Measurements from ENCODE around the gene NAA10. TPM values are rescaled to one million over a fixed set of nuclear protein-coding genes. Genes with fewer than 3 reads are reported as not detected.
A peak's percentile ranks its signal among the peaks of the same experiment; 100 is the strongest.

The NAA10 gene
- total RNA-seq, 6 donors from 2014 or later, result 30.7 to 116 (median 76.2) TPM

DNA sequence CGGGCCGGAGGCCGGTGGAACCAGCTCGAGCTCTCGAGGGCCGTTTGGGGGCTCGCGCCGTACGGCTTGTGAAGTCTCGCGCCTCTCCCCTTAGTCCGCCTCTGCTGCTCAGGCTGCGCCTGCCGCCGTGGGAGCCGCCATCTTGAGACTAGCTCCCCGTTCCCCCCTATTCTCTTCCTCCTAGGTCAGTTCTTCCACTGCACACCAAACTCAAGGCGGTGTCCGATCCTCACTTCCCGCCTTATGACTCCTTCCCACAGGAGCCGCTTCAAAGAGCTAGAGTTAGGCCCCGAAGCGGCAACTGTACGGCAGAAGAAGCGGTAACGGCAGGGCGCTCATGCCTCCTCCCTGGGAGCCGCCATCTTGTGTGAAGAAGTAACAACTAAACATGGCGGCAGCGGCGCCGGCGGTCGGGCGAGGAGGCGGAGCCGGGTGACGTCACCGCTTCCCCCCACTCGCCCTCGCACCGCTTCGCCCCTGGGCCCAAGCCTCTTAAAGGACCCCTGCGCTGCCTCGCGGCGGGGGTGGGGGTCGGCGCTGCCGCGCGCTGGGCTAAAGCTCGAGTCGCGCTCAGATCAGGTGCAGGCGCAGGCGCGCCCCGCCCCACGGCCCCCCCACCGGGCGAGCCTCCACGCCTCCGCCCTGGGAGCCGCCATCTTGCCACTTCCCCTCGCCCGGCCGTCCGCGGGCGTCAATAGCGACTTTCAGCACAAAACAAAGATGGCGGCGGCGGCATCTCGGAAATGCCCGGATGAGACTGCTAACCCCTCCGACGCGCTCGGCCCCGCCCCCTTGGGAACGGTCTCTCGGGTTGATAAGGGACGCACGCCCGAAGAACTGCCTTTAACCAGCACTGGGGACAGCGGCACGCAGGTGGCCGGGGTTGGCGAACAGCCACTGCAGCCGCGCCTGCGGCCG is 36.9 kb upstream of the NAA10 start, which contains the start of gene HCFC1:
Gene HCFC1, minus strand, starts transcription at position 369 of the 918 bp plus-strand sequence. CDS start 978 bp downstream, outside the sequence.
- peak; percentile 92 to 96 for DNase-seq
- peaks cover 0 to 10% (median 0%) of the 10 kb centered on the region in 4 donors for H3K9me3 ChIP-seq
- H3K4me3 ChIP-seq, result peak within 1 kb of the TSS; percentile 64 to 90 (median 75)
- peak; percentile 80 to 86 for ATAC-seq (ENCODE audit: low FRiP score in 2 of 2)
- WGBS, 2 donors, result 14% methylated on average over 69 of the region's 96 CpGs; no CpG with 5 or more reads in 1 of the 2 donors
- peaks cover 32 to 56% (median 38%) of the 10 kb centered on the region in 4 donors for H3K4me1 ChIP-seq
- peak within 1 kb of the TSS; percentile 95 to 100 (median 100) for H3K27ac ChIP-seq
- H3K27me3 ChIP-seq, result no peaks in the 10 kb centered on the region
- H3K36me3 ChIP-seq, result no peaks in the 10 kb centered on the region
- no peak for TF ChIP-seq EP300 (IDR thresholded peaks at IDR 0.05)
- TF ChIP-seq, protein P1, sequence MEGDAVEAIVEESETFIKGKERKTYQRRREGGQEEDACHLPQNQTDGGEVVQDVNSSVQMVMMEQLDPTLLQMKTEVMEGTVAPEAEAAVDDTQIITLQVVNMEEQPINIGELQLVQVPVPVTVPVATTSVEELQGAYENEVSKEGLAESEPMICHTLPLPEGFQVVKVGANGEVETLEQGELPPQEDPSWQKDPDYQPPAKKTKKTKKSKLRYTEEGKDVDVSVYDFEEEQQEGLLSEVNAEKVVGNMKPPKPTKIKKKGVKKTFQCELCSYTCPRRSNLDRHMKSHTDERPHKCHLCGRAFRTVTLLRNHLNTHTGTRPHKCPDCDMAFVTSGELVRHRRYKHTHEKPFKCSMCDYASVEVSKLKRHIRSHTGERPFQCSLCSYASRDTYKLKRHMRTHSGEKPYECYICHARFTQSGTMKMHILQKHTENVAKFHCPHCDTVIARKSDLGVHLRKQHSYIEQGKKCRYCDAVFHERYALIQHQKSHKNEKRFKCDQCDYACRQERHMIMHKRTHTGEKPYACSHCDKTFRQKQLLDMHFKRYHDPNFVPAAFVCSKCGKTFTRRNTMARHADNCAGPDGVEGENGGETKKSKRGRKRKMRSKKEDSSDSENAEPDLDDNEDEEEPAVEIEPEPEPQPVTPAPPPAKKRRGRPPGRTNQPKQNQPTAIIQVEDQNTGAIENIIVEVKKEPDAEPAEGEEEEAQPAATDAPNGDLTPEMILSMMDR (IDR thresholded peaks at IDR 0.05), result peak in 1 of 6 experiments; percentile 4
- TF ChIP-seq POLR2AphosphoS5 (IDR thresholded peaks at IDR 0.05), result peak; percentile 28 to 34
- peak in 3 of 4 donors; percentile 11 to 51 (median 18) for TF ChIP-seq POLR2A (IDR thresholded peaks at IDR 0.05)

DNA sequence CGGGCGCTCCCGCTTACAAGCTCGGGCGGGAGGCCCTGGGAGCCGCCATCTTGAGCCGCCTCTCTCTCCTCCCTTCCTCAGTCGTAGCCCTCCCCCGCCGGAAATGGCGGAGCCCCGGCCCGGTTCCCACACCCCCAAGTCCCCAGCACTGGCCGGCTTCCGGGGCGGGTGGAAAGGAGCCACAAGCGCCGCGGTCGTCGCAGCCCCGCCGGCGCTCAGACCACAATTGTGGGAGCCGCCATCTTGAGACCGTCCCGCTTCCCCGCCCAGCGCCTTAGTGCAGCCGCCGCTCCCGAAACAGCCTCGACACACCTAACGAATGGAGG is 36.2 kb upstream of the NAA10 start:
- Histone ChIP-seq H3K36me3 (no peaks in the 10 kb centered on the region), H3K27me3 (no peaks in the 10 kb centered on the region), H3K27ac (peak overlapping the region; percentile 95 to 100 (median 100)), H3K4me3 (peak overlapping the region; percentile 64 to 90 (median 75)), H3K4me1 (peaks cover 36 to 63% (median 45%) of the 10 kb centered on the region in 4 donors), H3K9me3 (peaks cover 0 to 10% (median 0%) of the 10 kb centered on the region in 4 donors)
- WGBS, 2 donors, result 13% methylated on average over 18 of the region's 34 CpGs; no CpG with 5 or more reads in 1 of the 2 donors
- TF ChIP-seq POLR2AphosphoS5 (IDR thresholded peaks at IDR 0.05) (peak; percentile 35 to 50), EP300 (IDR thresholded peaks at IDR 0.05) (no peak), POLR2A (IDR thresholded peaks at IDR 0.05) (peak in 2 of 4 donors; percentile 49 to 75)
- TF ChIP-seq, protein P1 (IDR thresholded peaks at IDR 0.05), result no peak
- peak; percentile 92 to 95 for DNase-seq
- peak; percentile 85 to 90 for ATAC-seq (ENCODE audit: low FRiP score in 2 of 2)

DNA sequence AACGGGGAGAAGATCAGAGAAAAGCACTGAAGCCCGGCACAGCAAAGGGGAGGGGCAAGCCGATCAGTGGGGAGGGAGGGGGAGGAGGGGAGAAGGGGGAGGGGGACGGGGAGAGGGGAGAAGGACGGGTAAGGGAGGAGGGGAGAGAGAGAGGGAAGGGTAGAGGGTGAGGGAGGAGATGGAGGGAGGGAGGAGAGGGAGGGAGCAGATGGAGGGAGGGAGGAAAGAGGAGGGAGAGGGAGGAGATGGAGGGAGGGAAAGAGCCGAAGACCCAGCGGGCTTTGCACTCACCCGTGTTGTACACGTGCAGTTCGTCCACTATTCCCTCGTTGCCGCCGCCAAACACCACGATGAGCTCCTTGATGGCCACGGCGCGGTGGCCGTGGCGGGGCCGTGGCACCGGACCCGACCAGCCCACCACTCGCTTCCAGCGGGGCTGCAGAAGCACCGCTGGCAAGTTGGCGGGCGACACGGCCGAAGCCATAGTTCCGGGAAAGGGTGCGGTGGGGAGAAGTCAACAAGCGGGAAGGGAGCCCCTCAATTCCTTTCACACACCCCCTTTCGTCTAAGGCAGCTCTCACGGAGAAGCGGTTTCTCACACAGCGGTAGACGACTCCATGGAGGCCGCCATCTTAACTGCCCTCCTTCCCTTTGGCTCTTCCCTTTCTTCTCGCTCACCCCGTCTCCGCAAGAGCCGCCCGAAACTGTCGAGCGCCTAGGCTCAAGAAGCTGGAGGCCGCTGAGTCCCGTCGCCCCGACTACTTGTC is 35.7 kb upstream of the NAA10 start:
- no peaks in the 10 kb centered on the region for H3K36me3 ChIP-seq
- DNase-seq (peak in 1 of 2 donors; percentile 82), ATAC-seq (ENCODE audit: low FRiP score in 2 of 2) (peak; percentile 23 to 61)
- H3K4me1 ChIP-seq, result peaks cover 36 to 64% (median 47%) of the 10 kb centered on the region in 4 donors
- no peaks in the 10 kb centered on the region for H3K27me3 ChIP-seq
- H3K9me3 ChIP-seq, result peaks cover 0 to 10% (median 0%) of the 10 kb centered on the region in 4 donors
- 2 to 9% methylated on average over 11 to 48 of the region's 49 CpGs for WGBS, 2 donors
- peak overlapping the region; percentile 64 to 90 (median 75) for H3K4me3 ChIP-seq
- TF ChIP-seq EP300 (IDR thresholded peaks at IDR 0.05) (no peak), POLR2A (IDR thresholded peaks at IDR 0.05) (no peak)
- peak overlapping the region; percentile 95 to 100 (median 100) for H3K27ac ChIP-seq

DNA sequence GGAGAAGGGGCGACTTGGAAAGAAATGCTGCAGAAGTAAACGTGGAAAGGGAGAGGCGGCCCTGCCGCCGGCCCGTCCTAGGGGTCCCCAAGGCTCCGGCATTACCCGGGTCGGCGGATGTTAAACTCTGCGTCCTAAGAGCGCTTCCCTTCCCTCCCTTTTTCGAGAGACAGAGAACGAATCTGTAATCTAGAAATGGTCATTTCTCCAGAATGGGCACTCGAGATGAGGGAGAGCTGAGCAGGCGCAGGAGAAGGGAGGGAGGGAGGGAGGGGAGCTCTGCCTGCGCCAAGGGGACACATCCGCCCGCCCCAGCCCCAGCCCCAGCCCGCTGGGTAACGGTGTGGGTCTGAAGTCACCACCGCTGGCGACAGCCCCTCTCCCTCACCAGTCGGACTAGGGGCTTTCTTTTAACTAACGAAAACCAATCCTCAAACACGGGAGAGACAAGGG is 35.1 kb upstream of the NAA10 start:
- TF ChIP-seq, protein P1 (IDR thresholded peaks at IDR 0.05), result no peak
- no peak for TF ChIP-seq EP300 (IDR thresholded peaks at IDR 0.05)
- no peak for TF ChIP-seq POLR2AphosphoS5 (IDR thresholded peaks at IDR 0.05)
- no peak for TF ChIP-seq POLR2A (IDR thresholded peaks at IDR 0.05)
- Histone ChIP-seq H3K27ac (peak overlapping the region; percentile 95 to 100 (median 100)), H3K36me3 (no peaks in the 10 kb centered on the region), H3K9me3 (peaks cover 0 to 10% (median 0%) of the 10 kb centered on the region in 4 donors), H3K4me3 (peak overlapping the region; percentile 64 to 90 (median 75)), H3K4me1 (peaks cover 36 to 67% (median 47%) of the 10 kb centered on the region in 4 donors), H3K27me3 (no peaks in the 10 kb centered on the region)
- WGBS, 2 donors, result 0 to 26% methylated on average over 15 to 26 of the region's 26 CpGs
- no peak for ATAC-seq (ENCODE audit: low FRiP score in 2 of 2)
- DNase-seq, result peak in 1 of 2 donors; percentile 77
